H9 (cell line): ENCODE measurements around the gene KCNRG. TPM values are rescaled to one million over a fixed set of nuclear protein-coding genes. Genes with fewer than 3 reads are reported as not detected.

Experiments used
- DNase-seq: peaks from one replicate; pipeline ENCODE4 v3.0.0-alpha.2; 2017
- H2AFZ ChIP-seq: one replicate; pipeline ENCODE4 v1.6.1; 2013; ENCODE audit warnings: mild to moderate bottlenecking, low read length, control low read depth, moderate library complexity
- H2AK5ac ChIP-seq: 2 replicates; pipeline ENCODE4 v1.6.1; 2013; ENCODE audit warnings: low read length, control low read depth, mixed read lengths; ENCODE audit not compliant: insufficient read length
- H2BK120ac ChIP-seq: one replicate; pipeline ENCODE4 v1.6.1; 2013; ENCODE audit warnings: low read depth, mild to moderate bottlenecking, low read length, control low read depth, inconsistent platforms; ENCODE audit not compliant: poor library complexity, severe bottlenecking
- H2BK12ac ChIP-seq: 2 replicates; pipeline ENCODE4 v1.6.1; 2013; ENCODE audit warnings: low read length, control low read depth, mixed read lengths, low read depth; ENCODE audit not compliant: insufficient read length
- H2BK15ac ChIP-seq: 2 replicates; pipeline ENCODE4 v1.6.1; 2013; ENCODE audit warnings: low read depth, low read length, control low read depth
- H2BK20ac ChIP-seq: one replicate; pipeline ENCODE4 v1.6.1; 2013; ENCODE audit warnings: low read depth, mild to moderate bottlenecking, low read length, control low read depth, inconsistent platforms; ENCODE audit not compliant: poor library complexity, severe bottlenecking
- H2BK5ac ChIP-seq: 2 replicates; pipeline ENCODE4 v1.6.1; 2013; ENCODE audit warnings: low read length, control low read depth, mixed read lengths; ENCODE audit not compliant: insufficient read length
- H3K14ac ChIP-seq: 2 replicates; pipeline ENCODE4 v1.6.1; 2013; ENCODE audit warnings: low read length, control low read depth; ENCODE audit not compliant: insufficient read depth
- H3K18ac ChIP-seq: 2 replicates; pipeline ENCODE4 v1.6.1; 2013; ENCODE audit warnings: low read depth, mild to moderate bottlenecking, mixed read lengths, low read length, control low read depth; ENCODE audit not compliant: insufficient read length
- H3K23ac ChIP-seq: 2 replicates; pipeline ENCODE4 v1.6.1; 2013; ENCODE audit warnings: low read length, control low read depth, mixed read lengths, low read depth; ENCODE audit not compliant: insufficient read length
- H3K23me2 ChIP-seq: 2 replicates; pipeline ENCODE4 v1.6.1; 2013; ENCODE audit warnings: low read depth, mild to moderate bottlenecking, mixed read lengths, low read length, control low read depth; ENCODE audit not compliant: insufficient read length, poor library complexity, severe bottlenecking
- H3K27ac ChIP-seq: 2 replicates; pipeline ENCODE4 v1.5.1; 2013; ENCODE audit warnings: low read length, control low read depth, mixed read lengths, low read depth; ENCODE audit not compliant: insufficient read length
- H3K27me3 ChIP-seq: 2 replicates; pipeline ENCODE4 v1.6.1; 2013; ENCODE audit warnings: low read length, control low read depth, inconsistent platforms; ENCODE audit not compliant: insufficient read depth
- H3K4ac ChIP-seq: 2 replicates; pipeline ENCODE4 v1.6.1; 2013; ENCODE audit warnings: low read depth, mild to moderate bottlenecking, control low read depth, inconsistent platforms, low read length, moderate library complexity
- H3K4me1 ChIP-seq: 2 replicates; pipeline ENCODE4 v1.6.1; 2013; ENCODE audit warnings: low read length, control low read depth, inconsistent platforms; ENCODE audit not compliant: insufficient read depth
- H3K4me2 ChIP-seq: 2 replicates; pipeline ENCODE4 v1.6.1; 2013; ENCODE audit warnings: low read length, control low read depth, mixed read lengths; ENCODE audit not compliant: insufficient read length, insufficient read depth
- H3K56ac ChIP-seq: 2 replicates; pipeline ENCODE4 v1.6.1; 2013; ENCODE audit warnings: low read depth, mild to moderate bottlenecking, mixed read lengths, low read length, control low read depth; ENCODE audit not compliant: insufficient read length
- H3K79me1 ChIP-seq: 2 replicates; pipeline ENCODE4 v1.6.1; 2013; ENCODE audit warnings: low read depth, mild to moderate bottlenecking, moderate library complexity, low read length, control low read depth, inconsistent platforms; ENCODE audit not compliant: insufficient read depth, poor library complexity, severe bottlenecking
- H3K79me2 ChIP-seq: 2 replicates; pipeline ENCODE4 v1.6.1; 2013; ENCODE audit warnings: low read length, control low read depth, inconsistent platforms; ENCODE audit not compliant: insufficient read depth
- H3K9ac ChIP-seq: 2 replicates; pipeline ENCODE4 v1.6.1; 2013; ENCODE audit warnings: low read length, control low read depth, mixed read lengths; ENCODE audit not compliant: insufficient read length; ENCODE audit errors: extremely low read depth
- H3K9me3 ChIP-seq: one replicate; pipeline ENCODE4 v1.6.1; 2013; ENCODE audit warnings: low read depth, low read length, inconsistent platforms; ENCODE audit not compliant: control insufficient read depth
- H3T11ph ChIP-seq: one replicate; pipeline ENCODE4 v1.6.1; 2013; ENCODE audit warnings: mild to moderate bottlenecking, low read length, control low read depth, inconsistent platforms
- H4K20me1 ChIP-seq: one replicate; pipeline ENCODE4 v1.6.1; 2013; ENCODE audit not compliant: control insufficient read depth, insufficient read length, insufficient read depth
- H4K5ac ChIP-seq: 2 replicates; pipeline ENCODE4 v1.6.1; 2013; ENCODE audit warnings: low read depth, mild to moderate bottlenecking, mixed read lengths, low read length, control low read depth; ENCODE audit not compliant: insufficient read length
- H4K8ac ChIP-seq: replicated peaks from 2 replicates; pipeline ENCODE4 v1.6.1; 2013; ENCODE audit warnings: low read length, control low read depth, mixed read lengths, low read depth; ENCODE audit not compliant: insufficient read length
- H4K91ac ChIP-seq: 2 replicates; pipeline ENCODE4 v1.6.1; 2013; ENCODE audit warnings: low read depth, mild to moderate bottlenecking, moderate library complexity, mixed read lengths, low read length, control low read depth; ENCODE audit not compliant: insufficient read length
- H3K27ac Mint-ChIP-seq, 3 experiments: 2 replicates in 2 of 3; 3 replicates in 1 of 3; pipeline ENCODE4 v1.8.0; 2020 to 2021; ENCODE audit warnings: mixed read lengths in 3 of 3, mild to moderate bottlenecking in 1 of 3, moderate library complexity in 1 of 3
- H3K27me3 Mint-ChIP-seq: 2 replicates; pipeline ENCODE4 v1.8.0; 2021; ENCODE audit warnings: low read depth, mild to moderate bottlenecking, moderate library complexity, mixed read lengths
- H3K36me3 Mint-ChIP-seq, 3 experiments: 2 replicates in 2 of 3; 3 replicates in 1 of 3; pipeline ENCODE4 v1.8.0; 2020 to 2021; ENCODE audit warnings: low read depth in 3 of 3, mixed read lengths in 3 of 3; ENCODE audit not compliant: insufficient read depth in 1 of 3
- H3K4me1 Mint-ChIP-seq, 2 experiments: 2 replicates each; pipeline ENCODE4 v1.8.0; 2020; ENCODE audit warnings: mixed read lengths in 2 of 2
- H3K4me3 Mint-ChIP-seq, 2 experiments: 2 replicates in 1 of 2; 3 replicates in 1 of 2; pipeline ENCODE4 v1.8.0; 2020 to 2021; ENCODE audit warnings: mild to moderate bottlenecking in 2 of 2, mixed read lengths in 2 of 2, moderate library complexity in 1 of 2
- H3K9me3 Mint-ChIP-seq, 2 experiments: 2 replicates in 1 of 2; 3 replicates in 1 of 2; pipeline ENCODE4 v1.8.0; 2020; ENCODE audit warnings: mild to moderate bottlenecking in 2 of 2, mixed read lengths in 2 of 2, moderate library complexity in 1 of 2
- CTCF ChIP-seq: fragments of 200-600 bp; sonication (generic); conservative IDR thresholded peaks from 3 replicates; pipeline ENCODE4 v1.8.0; 2021; ENCODE audit warnings: antibody characterized with exemption, mild to moderate bottlenecking
- WGBS: extraction: QIAGEN DNeasy Blood & Tissue Kit; methylation state at CpG from one replicate; pipeline ENCODE4 v1.1.7; 2013; ENCODE audit warnings: missing lambda C conversion rate, low lambda C conversion rate, mixed read lengths; ENCODE audit not compliant: insufficient read length; ENCODE audit errors: extremely low coverage; 5-methylcytosine and 5-hydroxymethylcytosine counted together
- total RNA-seq: library from RNA; stranded (reverse); gene quantifications from 2 replicates; pipeline ENCODE4 v1.2.1, GENCODE V29; 2021

Gene KCNRG
- total RNA-seq, 1 experiment from 2014 or later, result 0.74 TPM

- H3K9me3 Mint-ChIP-seq, result no peaks in the 10 kb centered on the region
- H2AFZ ChIP-seq, result no peak overlapping the region
- H3K27me3 Mint-ChIP-seq, result peaks cover 2% of the 10 kb centered on the region; the same call in 1 of the 2 replicates
- H3K4me2 ChIP-seq, result no peak overlapping the region
- H3K23me2 ChIP-seq, result no peaks in the 10 kb centered on the region
- H4K20me1 ChIP-seq, result no peaks in the 10 kb centered on the region
- H3T11ph ChIP-seq, result no peak overlapping the region
- no peak overlapping the region for H2BK20ac ChIP-seq
- no peak overlapping the region for H3K56ac ChIP-seq
- peaks cover 2 to 6% of the 10 kb centered on the region in 2 experiments; a peak in 3 of 4 replicates for H3K4me1 Mint-ChIP-seq
- no peaks in the 10 kb centered on the region for H3K79me2 ChIP-seq
- H3K4ac ChIP-seq, result no peak overlapping the region
- no peak for TF ChIP-seq CTCF
- H3K9ac ChIP-seq, result no peak overlapping the region
- no peak overlapping the region for H3K14ac ChIP-seq
- H2BK12ac ChIP-seq, result no peak overlapping the region
- H2AK5ac ChIP-seq, result no peak overlapping the region
- H3K23ac ChIP-seq, result no peak overlapping the region
- no peak overlapping the region for H2BK120ac ChIP-seq
- no peak overlapping the region for H4K8ac ChIP-seq
- H3K27ac ChIP-seq, result no peak overlapping the region
- H2BK5ac ChIP-seq, result no peak overlapping the region
- no peaks in the 10 kb centered on the region for H3K27me3 ChIP-seq
- H2BK15ac ChIP-seq, result no peak overlapping the region
- no peak overlapping the region for H3K27ac Mint-ChIP-seq
- no peak overlapping the region for H4K91ac ChIP-seq
- no CpG with 5 or more reads among the region's 1 CpG for WGBS
- no peak overlapping the region for H4K5ac ChIP-seq
- no peak overlapping the region for H3K18ac ChIP-seq
- H3K4me1 ChIP-seq, result no peaks in the 10 kb centered on the region
- H3K36me3 Mint-ChIP-seq, result no peaks in the 10 kb centered on the region
- H3K9me3 ChIP-seq, result no peaks in the 10 kb centered on the region
- no peaks in the 10 kb centered on the region for H3K79me1 ChIP-seq
- no peak for DNase-seq
- no peak overlapping the region for H3K4me3 Mint-ChIP-seq
These were observed 39.4 kb upstream of the KCNRG start for GRCh38 chr13:49975826-49976225.
